Measurements from ENCODE around the gene RAET1G.
"Not testable (repeated sequence)": the region's sequence is repeated elsewhere in the genome, so short reads cannot be mapped to it uniquely, and the experiment has no call there.

The RAET1G gene

GRCh38 chr6:149922642-149923326, at the start of gene RAET1G:
RAET1G (minus strand) TSS chr6:149923121; CDS start chr6:149923010, 111 bp downstream.
- TF ChIP-seq ZFX (IDR thresholded peaks at IDR 0.05): no peak
- TF ChIP-seq, protein P1, sequence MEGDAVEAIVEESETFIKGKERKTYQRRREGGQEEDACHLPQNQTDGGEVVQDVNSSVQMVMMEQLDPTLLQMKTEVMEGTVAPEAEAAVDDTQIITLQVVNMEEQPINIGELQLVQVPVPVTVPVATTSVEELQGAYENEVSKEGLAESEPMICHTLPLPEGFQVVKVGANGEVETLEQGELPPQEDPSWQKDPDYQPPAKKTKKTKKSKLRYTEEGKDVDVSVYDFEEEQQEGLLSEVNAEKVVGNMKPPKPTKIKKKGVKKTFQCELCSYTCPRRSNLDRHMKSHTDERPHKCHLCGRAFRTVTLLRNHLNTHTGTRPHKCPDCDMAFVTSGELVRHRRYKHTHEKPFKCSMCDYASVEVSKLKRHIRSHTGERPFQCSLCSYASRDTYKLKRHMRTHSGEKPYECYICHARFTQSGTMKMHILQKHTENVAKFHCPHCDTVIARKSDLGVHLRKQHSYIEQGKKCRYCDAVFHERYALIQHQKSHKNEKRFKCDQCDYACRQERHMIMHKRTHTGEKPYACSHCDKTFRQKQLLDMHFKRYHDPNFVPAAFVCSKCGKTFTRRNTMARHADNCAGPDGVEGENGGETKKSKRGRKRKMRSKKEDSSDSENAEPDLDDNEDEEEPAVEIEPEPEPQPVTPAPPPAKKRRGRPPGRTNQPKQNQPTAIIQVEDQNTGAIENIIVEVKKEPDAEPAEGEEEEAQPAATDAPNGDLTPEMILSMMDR (conservative IDR thresholded peaks at IDR 0.05): no peak
- H3K27ac ChIP-seq: no peak within 1 kb of the TSS; the same call in 1 of the 2 replicates

GRCh38 chr6:149969635-149970034, 46.7 kb upstream of the RAET1G start:
- TF ChIP-seq, protein P1 (conservative IDR thresholded peaks at IDR 0.05): no peak
- no peak for TF ChIP-seq ZFX (IDR thresholded peaks at IDR 0.05)
- no peak overlapping the region for H3K27ac ChIP-seq

DNA sequence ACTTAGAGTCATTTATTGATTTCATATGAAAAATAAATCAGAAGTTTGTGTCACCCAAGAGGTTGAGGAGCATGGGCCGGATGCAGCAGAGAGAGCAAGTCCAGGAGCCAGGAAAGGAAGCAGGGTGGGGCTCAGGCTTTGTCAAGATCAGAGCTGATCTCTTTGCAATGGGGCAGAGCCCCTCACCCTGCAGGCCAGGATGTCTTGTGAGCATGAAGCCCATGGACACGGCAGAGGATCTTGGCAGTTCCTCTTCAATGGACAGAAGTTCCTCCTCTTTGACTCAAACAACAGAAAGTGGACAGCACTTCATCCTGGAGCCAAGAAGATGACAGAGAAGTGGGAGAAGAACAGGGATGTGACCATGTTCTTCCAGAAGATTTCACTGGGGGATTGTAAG, 46.0 kb upstream of the RAET1G start:
- not testable (repeated sequence) for H3K27ac ChIP-seq

- H3K27ac ChIP-seq: not testable (repeated sequence)
Observed at GRCh38 chr6:149967999-149968398, 45.1 kb upstream of the RAET1G start.

DNA sequence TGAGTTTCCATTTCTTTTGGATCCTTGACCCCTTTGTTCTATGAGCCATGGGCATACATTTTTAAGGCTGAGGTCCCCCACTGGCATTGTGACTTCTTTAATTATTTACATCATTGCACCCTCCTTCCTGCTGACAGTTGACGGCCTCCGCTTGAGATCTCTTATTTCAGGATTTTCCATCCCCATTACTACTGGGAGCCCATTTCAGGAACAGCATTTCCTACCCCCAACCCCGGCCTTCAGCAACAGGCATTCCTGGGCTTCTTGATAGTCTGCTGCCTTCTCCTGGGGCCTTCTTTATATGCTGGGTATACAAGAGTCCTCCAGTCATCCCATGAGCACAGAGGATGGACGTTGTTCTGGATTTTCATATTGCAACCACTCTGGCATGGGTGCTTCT, 44.7 kb upstream of the RAET1G start:
- TF ChIP-seq, protein P1 (conservative IDR thresholded peaks at IDR 0.05): no peak
- TF ChIP-seq ZFX (IDR thresholded peaks at IDR 0.05): no peak
- no peak overlapping the region for H3K27ac ChIP-seq

- H3K27ac ChIP-seq: not testable (repeated sequence)
Observed at GRCh38 chr6:149966319-149966718, 43.4 kb upstream of the RAET1G start.

- no peak overlapping the region for H3K27ac ChIP-seq
- TF ChIP-seq, protein P1 (conservative IDR thresholded peaks at IDR 0.05): no peak
- no peak for TF ChIP-seq ZFX (IDR thresholded peaks at IDR 0.05)
Observed at GRCh38 chr6:149965194-149966020, 42.5 kb upstream of the RAET1G start.

DNA sequence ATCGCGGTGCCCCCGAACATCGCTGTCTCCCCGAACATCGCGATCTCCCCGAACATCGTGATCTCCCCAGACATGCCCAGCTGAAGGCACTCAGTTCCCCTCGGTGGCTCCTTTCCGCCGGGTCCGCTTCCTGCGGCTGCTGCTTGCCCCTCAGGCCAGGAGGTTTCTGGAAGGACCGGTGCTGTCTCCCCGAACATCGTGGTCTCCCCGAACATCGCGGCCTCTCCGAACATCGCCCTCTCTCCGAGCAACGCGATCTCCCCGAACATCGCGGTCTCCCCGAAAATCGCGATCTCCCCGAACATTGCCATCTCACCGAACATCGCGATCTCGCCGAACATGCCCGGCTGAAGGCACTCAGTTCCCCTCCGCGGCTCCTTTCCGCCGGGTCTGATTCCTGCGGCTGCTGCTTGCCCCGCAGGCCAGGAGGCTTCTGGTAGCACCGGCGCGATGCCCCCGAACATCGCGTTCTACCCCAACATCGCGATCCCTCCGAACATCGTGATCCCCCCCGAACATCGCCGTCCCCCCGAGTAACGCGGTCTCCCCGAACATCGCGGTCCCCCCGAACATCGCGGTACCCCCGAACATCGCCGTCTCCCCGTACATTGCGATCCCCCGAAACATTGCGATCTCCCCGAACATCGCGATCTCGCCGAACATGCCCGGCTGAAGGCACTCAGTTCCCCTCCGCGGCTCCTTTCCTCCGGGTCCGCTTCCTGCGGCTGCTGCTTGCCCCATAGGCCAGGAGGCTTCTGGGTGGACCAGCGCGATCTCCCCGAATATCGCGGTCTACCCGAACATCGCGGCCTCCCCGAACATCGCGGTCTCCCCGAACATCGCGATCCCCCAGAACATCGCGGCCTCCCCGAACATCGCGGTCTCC, 41.6 kb upstream of the RAET1G start:
- H3K27ac ChIP-seq: peak overlapping the region; percentile 48
- TF ChIP-seq ZFX (IDR thresholded peaks at IDR 0.05): no peak
- TF ChIP-seq, protein P1 (conservative IDR thresholded peaks at IDR 0.05): no peak

Measured in C4-2B (cell line).